ENCODE results near the gene DCST1. TPM values are rescaled to one million over a fixed set of nuclear protein-coding genes. Genes with fewer than 3 reads are reported as not detected.

DCST1 gene
- total and polyA plus RNA-seq, 2 of the 8 experiments (the other 6 are each of a cell fraction or from before 2014, with no cell fraction given), result not detected

DNA sequence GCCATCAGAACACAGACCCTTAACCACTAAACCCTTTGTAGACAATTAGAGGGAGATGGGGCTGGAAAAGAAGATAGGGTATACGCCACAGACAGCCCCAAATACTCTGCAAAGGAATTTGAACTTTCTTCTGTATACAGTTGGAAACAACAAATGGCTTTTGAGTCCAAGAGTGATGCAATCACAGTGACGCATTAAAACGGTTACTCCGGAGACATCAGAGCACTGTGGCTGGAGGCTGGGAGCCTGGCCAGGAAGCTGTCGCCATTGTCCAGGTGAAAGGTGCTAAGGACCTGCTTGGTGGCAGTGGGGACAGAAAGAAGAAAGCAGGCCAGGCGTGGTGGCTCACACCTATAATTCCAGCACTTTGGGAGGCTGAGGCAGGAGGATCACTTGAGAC, 46.3 kb upstream of the DCST1 start:
- CTCF ChIA-PET (ENCODE audit: partially characterized antibody), result interaction anchor here (1.5 to 20.6 kb wide), 7 partner anchors 9 to 151 kb away, joined by 3 to 334 read pairs (median 5); partner anchors contain the start of genes LENEP and PYGO2
- H2BK120ac ChIP-seq (replicated peaks; ENCODE audit: low read depth, low read length), result no peak overlapping the region
- H3K9ac ChIP-seq (replicated peaks in 1 of 4; ENCODE audit: extremely low read depth in 1 of 4, low read depth in 3 of 4, low read length in 3 of 4), result no peak overlapping the region
- H2BK20ac ChIP-seq (ENCODE audit: low read length), result no peak overlapping the region
- H2BK5ac ChIP-seq (ENCODE audit: low read depth, low read length), result no peak overlapping the region
- peaks cover 4 to 51% of the 10 kb centered on the region in 2 experiments for H3K79me2 ChIP-seq (ENCODE audit: control insufficient read depth in 1 of 2, insufficient read depth in 2 of 2, low read length in 2 of 2)
- H2AFZ ChIP-seq (ENCODE audit: low read length), result no peak overlapping the region
- peaks cover 11 to 47% (median 33%) of the 10 kb centered on the region in 4 experiments for H3K36me3 ChIP-seq (ENCODE audit: control insufficient read depth in 2 of 4, insufficient read depth in 4 of 4, low read length in 3 of 4)
- no peaks in the 10 kb centered on the region for H3K27me3 ChIP-seq (replicated peaks in 1 of 4; ENCODE audit: control insufficient read depth in 3 of 4, extremely low read depth in 1 of 4, insufficient read depth in 3 of 4, low read length in 3 of 4)
- H2BK12ac ChIP-seq (ENCODE audit: low read depth, low read length), result no peak overlapping the region
- no peak for TF ChIP-seq CREB1 (IDR thresholded peaks at IDR 0.05)
- no peak for TF ChIP-seq HDAC2 (IDR thresholded peaks at IDR 0.05; ENCODE audit: borderline replicate concordance in 1 of 2, low read depth in 2 of 2, low read length in 2 of 2)
- TF ChIP-seq YY1 (IDR thresholded peaks at IDR 0.05; ENCODE audit: low read depth, low read length), result no peak
- TF ChIP-seq, protein P1, sequence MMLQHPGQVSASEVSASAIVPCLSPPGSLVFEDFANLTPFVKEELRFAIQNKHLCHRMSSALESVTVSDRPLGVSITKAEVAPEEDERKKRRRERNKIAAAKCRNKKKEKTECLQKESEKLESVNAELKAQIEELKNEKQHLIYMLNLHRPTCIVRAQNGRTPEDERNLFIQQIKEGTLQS (IDR thresholded peaks at IDR 0.05; ENCODE audit: insufficient read depth, low read depth, low read length), result no peak
- H3K27ac ChIP-seq (ENCODE audit: low read depth, low read length), result no peak overlapping the region
- WGBS, 2 experiments (ENCODE audit: extremely low coverage in 1 of 2, insufficient coverage in 1 of 2, insufficient read length in 1 of 2, insufficient replicate concordance in 2 of 2, low coverage in 1 of 2, low lambda C conversion rate in 2 of 2, missing lambda C conversion rate in 1 of 2), result 96% methylated on average over 6 of the region's 6 CpGs; no CpG with 5 or more reads in 1 of the 2 experiments
- H4K5ac ChIP-seq (ENCODE audit: insufficient read length, low read depth, low read length), result no peak overlapping the region
- H3K18ac ChIP-seq (ENCODE audit: extremely low read depth, low read length), result no peak overlapping the region
- H4K20me1 ChIP-seq (replicated peaks in 1 of 2; ENCODE audit: control insufficient read depth in 1 of 2, insufficient read depth in 2 of 2, low read length in 2 of 2), result peaks cover 15 to 22% of the 10 kb centered on the region in 2 experiments
- H4K8ac ChIP-seq (ENCODE audit: extremely low read depth, insufficient read depth, low read length), result no peak overlapping the region
- FAIRE-seq, result no peak
- peaks cover 0 to 4% (median 1%) of the 10 kb centered on the region in 4 experiments; a peak in 3 of 7 replicates for H3K4me1 ChIP-seq (replicated peaks in 1 of 4; ENCODE audit: control insufficient read depth in 3 of 4, insufficient read depth in 4 of 4, low read length in 3 of 4)
- no peak overlapping the region for H2AK5ac ChIP-seq (ENCODE audit: low read depth, low read length)
- no peak overlapping the region for H3K4me2 ChIP-seq (ENCODE audit: insufficient read depth in 1 of 2, low read depth in 2 of 2, low read length in 2 of 2)
- H3K23ac ChIP-seq (ENCODE audit: insufficient read length), result no peak overlapping the region
- H3K4ac ChIP-seq (replicated peaks; ENCODE audit: insufficient read length, low read depth, low read length), result no peak overlapping the region
- H3K79me1 ChIP-seq (ENCODE audit: low read depth, low read length), result peaks cover 6% of the 10 kb centered on the region; the same call in 1 of the 2 replicates
- H3K23me2 ChIP-seq (ENCODE audit: low read depth, low read length), result peaks cover 5% of the 10 kb centered on the region
- H3K9me3 ChIP-seq (ENCODE audit: insufficient read depth in 2 of 2, low read depth in 1 of 2, low read length in 1 of 2), result no peaks in the 10 kb centered on the region
- no peak overlapping the region for H2BK15ac ChIP-seq (ENCODE audit: low read length)
- H3K4me3 ChIP-seq (ENCODE audit: extremely low read depth in 1 of 4, insufficient read depth in 2 of 4, low read depth in 3 of 4, low read length in 4 of 4), result no peak overlapping the region
- POLR2A ChIA-PET (ENCODE audit: partially characterized antibody), result interaction anchor here (0.6 to 42.8 kb wide), 8 partner anchors 8 to 82 kb away, joined by 3 to 702 read pairs (median 4); partner anchors contain the start of genes CKS1B, FLAD1, LENEP and PBXIP1
- H4K91ac ChIP-seq (replicated peaks; ENCODE audit: insufficient read length, low read length), result no peak overlapping the region
- H3K56ac ChIP-seq (replicated peaks; ENCODE audit: insufficient read length, low read depth, low read length), result no peak overlapping the region
- DNase-seq (ENCODE audit: low read depth in 1 of 2, low spot score in 2 of 2), result no peak
- H3K14ac ChIP-seq (ENCODE audit: insufficient read length), result no peak overlapping the region
